HG03097 (cell line): ENCODE data around the gene GAS6.

Source experiments
- ATAC-seq: cut with Tn5 transposase; IDR thresholded peaks from one replicate; pipeline ENCODE4 v1.9.1; 2021; ENCODE audit not compliant: unreplicated experiment, low FRiP score

The GAS6 gene

GRCh38 chr13:113813070-113813748 is 50.7 kb downstream of the GAS6 start:
- ATAC-seq = no peak

GRCh38 chr13:113812178-113813040 is 51.5 kb downstream of the GAS6 start:
- no peak for ATAC-seq

- no peak for ATAC-seq
Observed at GRCh38 chr13:113811081-113811928, 52.6 kb downstream of the GAS6 start.

GRCh38 chr13:113810640-113811039 is 53.2 kb downstream of the GAS6 start:
- ATAC-seq = no peak

- ATAC-seq = no peak
Observed at GRCh38 chr13:113809934-113810333, 53.9 kb downstream of the GAS6 start.

GRCh38 chr13:113808058-113808834 is 55.6 kb downstream of the GAS6 start:
- ATAC-seq = no peak

- ATAC-seq = no peak
Observed at GRCh38 chr13:113806526-113806925, 57.4 kb downstream of the GAS6 start.

GRCh38 chr13:113806104-113806471 is 57.8 kb downstream of the GAS6 start:
- no peak for ATAC-seq

GRCh38 chr13:113805431-113806103 is 58.3 kb downstream of the GAS6 start:
- ATAC-seq = no peak

GRCh38 chr13:113804703-113805430 is 59.0 kb downstream of the GAS6 start:
- ATAC-seq = no peak

- no peak for ATAC-seq
Observed at GRCh38 chr13:113804017-113804702, 59.7 kb downstream of the GAS6 start.

GRCh38 chr13:113803409-113804016 is 60.4 kb downstream of the GAS6 start:
- no peak for ATAC-seq

- no peak for ATAC-seq
Observed at GRCh38 chr13:113802761-113803160, 61.1 kb downstream of the GAS6 start.

GRCh38 chr13:113802090-113802531 is 61.8 kb downstream of the GAS6 start:
- ATAC-seq = no peak

GRCh38 chr13:113801289-113801961 is 62.5 kb downstream of the GAS6 start:
- ATAC-seq = no peak

- no peak for ATAC-seq
Observed at GRCh38 chr13:113800576-113800926, 63.3 kb downstream of the GAS6 start.

- no peak for ATAC-seq
Observed at GRCh38 chr13:113798200-113798811, 65.6 kb downstream of the GAS6 start.
